ENCODE data around the gene FRMD8. TPM values are rescaled to one million over a fixed set of nuclear protein-coding genes. Genes with fewer than 3 reads are reported as not detected.

The FRMD8 gene
- total and polyA plus RNA-seq, 9 of the 15 experiments (the other 6 are each of a cell fraction or from before 2014, with no cell fraction given) = 4.5 to 54.5 (median 15.8) TPM

- TF ChIP-seq, protein P1, sequence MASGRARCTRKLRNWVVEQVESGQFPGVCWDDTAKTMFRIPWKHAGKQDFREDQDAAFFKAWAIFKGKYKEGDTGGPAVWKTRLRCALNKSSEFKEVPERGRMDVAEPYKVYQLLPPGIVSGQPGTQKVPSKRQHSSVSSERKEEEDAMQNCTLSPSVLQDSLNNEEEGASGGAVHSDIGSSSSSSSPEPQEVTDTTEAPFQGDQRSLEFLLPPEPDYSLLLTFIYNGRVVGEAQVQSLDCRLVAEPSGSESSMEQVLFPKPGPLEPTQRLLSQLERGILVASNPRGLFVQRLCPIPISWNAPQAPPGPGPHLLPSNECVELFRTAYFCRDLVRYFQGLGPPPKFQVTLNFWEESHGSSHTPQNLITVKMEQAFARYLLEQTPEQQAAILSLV (tag; IDR thresholded peaks at IDR 0.05) = no peak
- TF ChIP-seq TAF15 (IDR thresholded peaks at IDR 0.05; ENCODE audit: low read depth, low read length) (no peak), SREBF2 (CRISPR knock-in tag; IDR thresholded peaks at IDR 0.05) (no peak), ZNF583 (CRISPR knock-in tag; IDR thresholded peaks at IDR 0.05) (no peak), KLF1 (tag; IDR thresholded peaks at IDR 0.05) (no peak), GTF2E2 (tag; IDR thresholded peaks at IDR 0.05) (0 out of 2 replicates have a peak, but pooled peaks have one; percentile 10), KDM1A (IDR thresholded peaks at IDR 0.05) (0 out of 4 replicates have a peak, but pooled peaks of 1 of the 2 experiments have one; percentile 5), MNT (conservative IDR thresholded peaks at IDR 0.05) (no peak), ZKSCAN8 (CRISPR knock-in tag; IDR thresholded peaks at IDR 0.05) (0 out of 2 replicates have a peak, but pooled peaks have one; percentile 6)
These were observed 4.8 kb upstream of the FRMD8 start (continued) for GRCh38 chr11:65381716-65382032.

Measured in K562 (cell line).